ENCODE measurements around the gene STXBP3.
A peak's percentile ranks its signal among the peaks of the same experiment; 100 is the strongest.

STXBP3 gene

DNA sequence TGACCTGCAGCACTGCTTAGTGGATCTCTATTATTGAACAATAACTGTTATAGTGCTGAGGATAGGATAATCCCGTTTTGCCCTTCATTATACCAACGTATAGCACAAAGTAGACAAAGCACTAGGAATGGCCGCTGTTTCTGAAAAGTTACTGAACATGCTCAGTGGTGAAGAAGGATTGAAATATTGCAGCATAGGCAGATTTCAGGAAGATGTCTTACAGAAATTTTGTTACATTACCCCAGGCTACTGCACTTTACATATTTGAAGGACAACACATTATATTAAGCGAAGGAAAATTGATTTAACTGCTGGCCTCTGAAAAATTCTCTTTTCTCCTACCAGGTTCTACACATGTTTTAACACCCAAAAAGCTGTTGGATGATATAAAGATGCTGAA lies 62.0 kb downstream of the STXBP3 start:
- no peak for DNase-seq

DNA sequence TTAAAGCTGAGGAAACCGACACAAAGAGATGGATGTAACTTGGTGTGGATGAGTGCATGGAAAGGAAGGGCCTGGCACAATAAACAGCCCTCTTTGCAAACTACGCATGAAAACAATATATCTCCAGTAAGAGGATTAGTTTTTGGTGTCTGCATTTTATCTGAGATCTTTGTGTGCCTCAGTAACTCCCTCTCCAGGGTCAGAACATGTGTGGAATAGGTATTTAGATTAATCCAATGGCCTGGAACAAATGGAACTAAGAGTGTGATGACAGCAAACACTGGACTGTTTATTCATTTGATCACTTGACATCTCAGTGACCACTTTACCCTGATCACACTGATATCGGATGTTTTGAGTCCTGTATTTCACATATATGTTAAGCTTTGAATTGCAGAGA lies 65.1 kb downstream of the STXBP3 start:
- DNase-seq, result no peak

DNA sequence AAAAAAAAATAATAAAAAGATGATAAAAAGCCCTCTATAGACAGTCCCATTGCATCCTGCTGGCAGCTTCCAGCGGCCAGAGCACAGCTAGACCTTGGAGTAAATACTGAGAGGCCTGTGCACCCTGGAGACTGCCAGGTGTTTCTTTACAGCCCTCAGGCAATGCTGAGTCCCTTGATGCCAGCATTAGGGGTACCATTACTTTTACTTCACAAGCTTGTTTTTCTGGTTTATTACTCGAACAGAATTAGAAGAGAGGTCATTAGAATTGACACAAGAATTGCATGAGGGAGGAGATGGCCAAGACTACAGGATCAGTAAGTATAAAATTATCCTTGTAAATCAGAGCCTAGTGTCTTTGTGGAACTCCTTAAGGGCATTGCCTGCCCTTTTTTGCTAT lies 66.9 kb downstream of the STXBP3 start:
- no peak for DNase-seq

DNA sequence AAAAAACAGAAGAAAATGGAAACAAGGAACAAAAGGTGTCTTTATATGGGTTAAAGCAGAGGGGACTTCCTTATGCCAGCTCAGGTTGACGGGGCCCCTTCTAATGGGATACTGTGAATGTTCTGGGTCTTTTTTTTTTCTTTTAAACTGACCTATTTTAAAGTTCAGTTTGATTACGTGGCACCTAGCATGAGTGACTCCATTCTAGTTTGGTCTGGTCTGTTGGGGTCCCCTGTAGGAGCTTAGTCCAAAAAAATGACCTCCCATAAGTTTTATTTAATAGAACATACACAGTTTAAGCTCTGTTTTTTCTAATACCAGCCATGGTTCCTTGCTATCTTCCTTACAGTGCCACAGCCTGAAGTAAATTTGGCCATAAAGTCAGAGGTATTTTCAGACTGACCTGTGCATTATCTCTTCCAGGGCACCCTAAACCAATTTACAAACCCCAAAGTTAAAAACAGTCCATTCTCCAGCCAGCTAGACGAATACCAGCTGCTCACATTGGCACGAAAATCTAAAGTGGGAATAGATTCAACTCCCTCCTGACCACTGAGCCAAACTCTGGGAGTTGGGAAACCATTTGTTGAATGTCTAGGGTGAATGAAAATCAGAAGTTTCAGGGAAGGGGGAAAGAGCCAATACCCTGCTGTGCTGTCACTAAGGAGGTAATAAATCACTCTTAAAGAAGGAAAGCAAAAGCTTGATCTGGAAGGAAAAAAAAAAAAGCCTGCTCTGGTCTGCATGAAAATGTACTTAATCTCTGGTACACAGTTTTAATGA lies 68.1 kb downstream of the STXBP3 start:
- no peak for DNase-seq

- no peak for DNase-seq
Observed at GRCh38 chr1:108815566-108815965, 69.1 kb downstream of the STXBP3 start.

DNA sequence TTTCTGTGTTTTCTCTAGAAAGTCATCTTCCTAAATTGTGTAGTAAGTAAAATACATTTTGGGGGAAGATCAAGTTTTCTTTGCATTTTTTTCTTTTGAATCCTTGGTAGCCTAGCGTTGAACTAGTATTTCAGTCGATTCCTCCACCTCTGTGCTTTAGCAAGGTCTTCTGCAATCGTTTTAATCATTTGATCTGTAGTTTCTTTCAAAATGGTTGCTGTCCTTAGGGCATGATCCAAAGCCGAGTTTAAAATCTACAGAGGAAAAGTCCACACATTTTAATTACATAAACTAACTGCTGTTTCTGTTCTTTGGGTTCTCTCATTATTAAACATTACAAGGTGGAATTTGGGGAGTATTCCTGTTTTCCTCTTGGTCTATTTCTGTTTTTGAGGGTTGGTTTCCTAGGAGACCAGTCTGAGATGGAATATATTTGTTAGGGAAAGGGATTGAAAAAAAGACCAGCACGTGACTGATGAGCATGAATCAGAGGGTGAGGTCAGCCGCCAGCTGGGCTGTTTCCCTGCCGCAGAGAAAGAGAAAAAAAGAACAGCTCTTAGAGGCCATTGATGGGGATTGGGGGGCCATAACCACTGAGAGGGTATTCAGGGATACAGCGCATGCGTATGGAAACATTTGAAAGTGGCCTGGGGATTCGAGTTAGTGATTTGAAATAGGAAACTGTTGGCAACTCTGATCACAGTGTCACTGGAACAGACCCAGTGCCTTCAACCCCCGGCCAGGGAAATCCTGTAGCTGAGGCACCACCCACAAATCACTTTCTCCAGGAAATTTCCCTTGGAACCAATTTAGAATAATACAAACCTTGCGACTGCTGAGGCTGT lies 69.8 kb downstream of the STXBP3 start:
- peak; percentile 50 for DNase-seq

- DNase-seq, result no peak
Observed at GRCh38 chr1:108817016-108817415, 70.5 kb downstream of the STXBP3 start.

- no peak for DNase-seq
Observed at GRCh38 chr1:108817811-108818210, 71.3 kb downstream of the STXBP3 start.

GRCh38 chr1:108819878-108820277 lies 73.4 kb downstream of the STXBP3 start:
- DNase-seq, result no peak

DNA sequence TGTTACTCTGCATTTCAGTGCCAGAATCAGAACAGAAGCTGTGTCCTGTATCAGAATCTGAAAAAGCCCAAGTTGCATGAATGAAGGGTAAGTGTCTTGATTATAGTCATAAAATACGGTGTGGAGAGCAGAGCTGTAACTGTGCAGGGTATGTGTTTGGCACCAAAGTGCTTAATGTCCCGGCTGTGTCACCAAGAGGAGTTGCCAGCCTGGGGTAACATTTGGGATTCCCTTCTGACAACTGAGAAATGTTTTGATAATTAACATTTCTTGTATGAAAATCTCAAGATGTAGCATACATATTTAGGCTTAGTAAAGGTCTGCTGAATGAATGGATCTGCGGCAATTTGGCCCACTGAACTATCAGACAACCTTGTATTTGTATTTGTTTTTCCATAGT lies 77.2 kb downstream of the STXBP3 start:
- DNase-seq, result no peak

DNA sequence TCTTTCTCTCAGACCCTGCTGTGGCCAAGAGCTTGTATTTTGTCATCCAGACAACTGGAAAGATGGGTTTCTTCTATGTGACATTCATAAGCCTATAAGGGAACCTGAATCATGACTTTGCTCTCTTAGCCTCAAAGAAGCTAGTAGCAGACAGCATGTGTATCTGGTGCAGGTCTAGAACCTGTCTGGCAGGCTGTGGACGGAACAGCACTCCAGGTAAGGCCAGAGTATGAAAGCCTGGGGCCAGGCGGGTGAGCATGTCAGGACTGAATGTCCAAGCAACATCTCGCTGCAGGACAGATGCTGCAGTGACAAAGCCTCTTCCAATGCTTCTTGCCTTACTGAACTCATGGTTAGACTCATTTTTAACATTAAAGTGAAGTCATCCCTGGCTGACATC lies 77.6 kb downstream of the STXBP3 start:
- no peak for DNase-seq

DNA sequence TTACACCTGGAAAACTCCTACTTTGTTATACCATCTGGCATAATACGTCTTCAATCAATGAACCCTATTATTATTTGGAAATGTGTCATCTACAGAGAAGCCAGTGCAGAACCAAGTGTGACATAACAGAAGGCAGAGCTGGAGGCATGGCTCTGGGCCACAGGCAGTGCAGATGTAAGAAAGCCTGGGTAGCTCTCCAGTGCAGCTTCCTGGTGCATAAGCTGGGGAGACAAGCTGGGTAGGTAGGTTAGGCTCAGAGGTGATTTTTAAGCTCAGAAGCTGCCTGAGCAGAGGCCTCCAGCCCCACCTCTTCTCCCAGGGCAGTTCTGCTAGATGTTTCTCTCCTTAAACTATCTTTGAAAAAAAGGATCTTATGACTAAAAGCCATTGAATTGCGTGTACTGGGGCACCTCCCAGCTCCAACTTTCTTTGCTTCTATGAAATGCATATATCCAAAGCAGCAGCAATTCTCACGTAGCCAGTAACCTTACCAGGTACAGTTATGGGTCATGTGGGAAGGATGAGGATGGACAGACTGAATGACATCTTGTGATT lies 79.7 kb downstream of the STXBP3 start:
- DNase-seq, result no peak

DNA sequence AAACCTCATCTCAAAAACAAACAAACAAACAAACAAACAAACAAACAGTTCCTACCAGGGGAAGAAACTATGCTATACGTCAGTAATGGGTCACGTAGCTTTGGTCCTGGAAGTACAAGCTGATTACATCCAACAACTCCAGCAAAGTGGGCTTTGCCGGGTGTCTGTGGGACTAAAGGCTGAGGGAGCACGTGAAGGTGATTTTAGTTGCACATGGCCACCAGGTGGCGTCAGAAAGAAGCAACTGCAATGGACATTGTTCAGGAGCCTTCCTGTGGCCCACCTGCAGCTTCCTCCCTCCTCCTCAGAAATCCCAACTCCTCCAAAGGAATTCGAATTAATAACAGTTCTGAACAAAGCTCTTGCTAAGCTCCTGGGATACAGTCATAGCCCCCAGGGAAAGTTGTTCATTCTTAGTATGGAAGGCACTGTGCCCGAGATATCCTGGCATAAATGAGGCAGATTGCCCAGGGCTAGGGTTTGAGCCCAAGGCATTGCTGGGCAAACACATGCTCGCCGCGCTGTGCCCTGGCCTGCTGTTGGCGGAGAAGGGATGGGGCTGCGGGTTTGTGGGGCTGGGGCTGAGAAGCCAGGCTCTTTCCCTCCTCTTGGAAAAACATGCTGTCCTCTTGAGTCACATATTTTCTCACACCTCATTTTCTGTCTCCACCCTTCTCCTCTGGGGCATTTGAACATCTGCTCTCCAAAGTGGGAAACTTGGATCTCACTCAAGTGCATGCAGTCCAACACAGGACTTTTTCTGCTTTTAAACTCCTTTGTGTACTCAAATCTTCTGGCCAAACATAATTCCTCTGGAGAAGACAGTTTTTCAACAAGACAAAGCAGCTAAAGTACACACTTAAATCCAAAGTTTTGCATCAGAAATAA lies 81.8 kb downstream of the STXBP3 start:
- DNase-seq, result peak; percentile 52

- no peak for DNase-seq
Observed at GRCh38 chr1:108829498-108829916, 83.0 kb downstream of the STXBP3 start.

DNA sequence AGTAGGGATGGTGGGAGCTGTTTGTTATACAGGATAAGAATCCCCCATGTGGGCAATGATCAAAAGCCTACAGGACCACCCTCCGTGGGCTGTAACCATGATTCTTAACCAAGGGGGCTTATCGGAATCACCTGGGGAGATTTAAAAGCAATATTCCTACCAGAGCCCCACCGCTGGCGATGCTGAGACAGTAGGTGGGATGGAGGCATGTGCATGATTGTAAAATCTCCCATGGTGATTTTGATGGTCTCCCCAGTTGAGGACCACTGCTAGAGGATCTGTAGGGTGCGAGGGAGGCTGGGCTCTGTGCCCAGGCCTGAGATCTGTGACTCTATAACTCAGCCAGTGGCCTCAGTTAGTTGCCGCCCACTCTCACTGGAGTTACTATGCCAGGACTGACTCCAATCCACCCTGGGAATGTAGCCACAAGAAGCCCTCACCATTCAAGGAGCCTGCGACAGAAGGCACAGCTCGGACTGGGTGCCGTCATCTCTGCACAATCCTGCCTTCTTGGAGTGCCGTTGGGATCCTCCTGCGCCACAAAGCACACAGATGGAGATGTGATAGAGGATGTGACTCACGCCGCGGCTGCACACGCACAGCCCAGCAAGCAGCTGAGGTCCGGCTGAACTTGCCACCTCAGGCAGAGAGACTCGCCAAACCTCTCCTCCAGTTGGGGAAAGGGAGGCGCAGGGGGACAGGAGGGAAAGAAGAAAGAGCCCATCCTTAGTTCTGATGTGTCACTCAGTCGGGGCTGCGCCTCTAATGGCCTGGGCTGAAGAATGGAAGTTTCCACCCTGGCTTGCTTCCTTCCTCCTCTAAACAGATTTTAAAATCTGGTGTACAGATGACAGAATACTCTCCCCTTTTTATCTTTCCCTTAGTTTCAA lies 83.9 kb downstream of the STXBP3 start:
- DNase-seq, result no peak

- DNase-seq, result no peak
Observed at GRCh38 chr1:108831225-108831624, 84.8 kb downstream of the STXBP3 start.

DNA sequence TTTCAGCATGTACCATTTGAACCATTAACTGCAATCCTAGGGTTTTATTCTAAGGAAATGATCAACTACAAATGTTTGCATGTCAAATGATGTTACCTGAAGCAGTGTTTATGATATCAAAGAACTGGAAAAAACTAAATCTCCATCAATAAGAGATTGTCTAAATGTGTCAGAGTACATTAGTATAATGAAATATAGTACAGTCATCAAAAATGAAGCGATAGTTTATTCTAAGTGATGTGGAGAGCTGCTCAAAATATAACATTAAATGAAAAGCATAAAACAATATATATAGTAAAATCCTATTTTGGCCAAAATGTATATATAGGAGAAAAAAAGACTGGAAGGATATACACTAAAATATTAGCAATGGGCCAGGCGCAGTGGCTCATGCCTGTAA lies 86.5 kb downstream of the STXBP3 start:
- no peak for DNase-seq

GRCh38 chr1:108841703-108842102 lies 95.2 kb downstream of the STXBP3 start:
- no peak for DNase-seq

GRCh38 chr1:108842525-108843181 lies 96.2 kb downstream of the STXBP3 start:
- no peak for DNase-seq

DNA sequence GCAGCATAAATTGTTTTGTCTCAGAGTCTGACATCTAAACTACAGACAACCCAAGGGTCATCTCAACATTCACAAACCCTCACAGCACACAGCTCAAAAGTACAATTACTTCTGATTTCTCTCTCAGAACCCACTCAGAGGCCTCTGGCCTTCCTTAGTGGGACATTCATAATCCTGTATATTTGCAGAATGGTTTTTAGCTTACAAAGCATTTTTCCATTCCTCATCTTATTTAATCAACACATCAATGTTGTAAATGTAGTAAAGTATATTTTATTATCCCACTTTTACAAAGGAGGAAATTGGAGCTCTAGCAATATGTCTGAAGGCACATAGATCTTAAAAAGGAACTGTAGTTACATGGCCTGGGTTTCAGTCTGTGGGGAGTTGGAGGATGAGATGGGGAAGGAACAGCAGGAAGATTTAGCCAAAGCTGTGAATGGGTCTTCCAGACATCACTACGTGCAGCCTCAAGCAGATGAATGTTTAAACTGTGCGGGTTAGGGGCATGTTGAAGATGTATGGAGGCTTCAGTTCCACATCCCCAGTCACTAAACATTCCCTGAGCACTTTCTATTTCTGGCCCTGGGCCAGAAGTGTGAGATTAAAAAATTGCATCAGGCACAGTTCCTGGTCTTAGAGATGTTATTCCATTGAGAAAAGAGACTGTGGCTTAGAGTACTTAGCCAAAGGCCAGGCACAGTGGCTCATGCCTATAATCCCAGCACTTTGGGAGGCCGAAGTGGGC lies 97.1 kb downstream of the STXBP3 start:
- no peak for DNase-seq

GRCh38 chr1:108845446-108845845 lies 99.0 kb downstream of the STXBP3 start:
- no peak for DNase-seq
